AG04449 (cell line): ENCODE results near the gene FBXO10.

ENCODE experiments used
- CTCF ChIA-PET: fragments of 350-600 bp; formaldehyde crosslinking; extraction: SDS; loops from one replicate; lab custom pipeline; 2021; ENCODE audit warnings: antibody characterized with exemption; lab: Yijun Ruan, JAX
- POLR2A ChIA-PET: fragments of 400-600, 350-600 bp; formaldehyde crosslinking; extraction: SDS; loops from one replicate; lab custom pipeline; 2020; ENCODE audit warnings: antibody characterized with exemption, inconsistent platforms; lab: Yijun Ruan, JAX
- DNase-seq: peaks from one replicate; pipeline ENCODE4 v3.0.0-alpha.2; 2010; ENCODE audit warnings: low read depth, low spot score
- H3K4me3 ChIP-seq: 2 replicates; pipeline ENCODE4 v1.5.1; 2011; ENCODE audit warnings: low read depth, mild to moderate bottlenecking, control low read depth, low read length
- TF ChIP-seq, protein P1 (sequence below): IDR thresholded peaks from one replicate; pipeline ENCODE4 v1.5.1; 2011; ENCODE audit warnings: mild to moderate bottlenecking, moderate library complexity, low read length, control low read depth, inconsistent platforms; ENCODE audit not compliant: insufficient read depth; ENCODE audit errors: missing control alignments

Gene FBXO10

DNA sequence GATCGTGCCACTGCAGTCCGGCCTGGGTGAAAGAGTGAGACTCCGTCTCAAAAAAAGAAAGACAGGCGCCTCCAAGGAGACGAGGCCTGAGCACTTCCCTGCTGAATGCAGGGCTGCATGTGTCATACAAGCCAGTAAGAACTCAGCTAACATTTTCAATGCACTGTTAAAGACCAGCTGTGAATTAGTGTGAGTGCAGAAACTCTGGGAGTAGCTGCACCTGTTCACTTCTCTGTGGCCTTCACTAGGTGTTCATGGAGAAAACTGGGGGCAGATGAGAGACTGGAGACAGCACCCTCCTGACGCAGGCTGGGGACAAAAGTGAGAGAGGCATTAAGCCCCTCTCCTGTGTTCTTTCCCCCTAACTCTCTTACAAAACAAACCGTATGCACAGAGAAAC, 41.8 kb downstream of the FBXO10 start:
- ChIA-PET CTCF (no interaction called here), POLR2A (no interaction called here)
- H3K4me3 ChIP-seq, result no peak overlapping the region
- TF ChIP-seq, protein P1, sequence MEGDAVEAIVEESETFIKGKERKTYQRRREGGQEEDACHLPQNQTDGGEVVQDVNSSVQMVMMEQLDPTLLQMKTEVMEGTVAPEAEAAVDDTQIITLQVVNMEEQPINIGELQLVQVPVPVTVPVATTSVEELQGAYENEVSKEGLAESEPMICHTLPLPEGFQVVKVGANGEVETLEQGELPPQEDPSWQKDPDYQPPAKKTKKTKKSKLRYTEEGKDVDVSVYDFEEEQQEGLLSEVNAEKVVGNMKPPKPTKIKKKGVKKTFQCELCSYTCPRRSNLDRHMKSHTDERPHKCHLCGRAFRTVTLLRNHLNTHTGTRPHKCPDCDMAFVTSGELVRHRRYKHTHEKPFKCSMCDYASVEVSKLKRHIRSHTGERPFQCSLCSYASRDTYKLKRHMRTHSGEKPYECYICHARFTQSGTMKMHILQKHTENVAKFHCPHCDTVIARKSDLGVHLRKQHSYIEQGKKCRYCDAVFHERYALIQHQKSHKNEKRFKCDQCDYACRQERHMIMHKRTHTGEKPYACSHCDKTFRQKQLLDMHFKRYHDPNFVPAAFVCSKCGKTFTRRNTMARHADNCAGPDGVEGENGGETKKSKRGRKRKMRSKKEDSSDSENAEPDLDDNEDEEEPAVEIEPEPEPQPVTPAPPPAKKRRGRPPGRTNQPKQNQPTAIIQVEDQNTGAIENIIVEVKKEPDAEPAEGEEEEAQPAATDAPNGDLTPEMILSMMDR, result no peak
- DNase-seq, result no peak

DNA sequence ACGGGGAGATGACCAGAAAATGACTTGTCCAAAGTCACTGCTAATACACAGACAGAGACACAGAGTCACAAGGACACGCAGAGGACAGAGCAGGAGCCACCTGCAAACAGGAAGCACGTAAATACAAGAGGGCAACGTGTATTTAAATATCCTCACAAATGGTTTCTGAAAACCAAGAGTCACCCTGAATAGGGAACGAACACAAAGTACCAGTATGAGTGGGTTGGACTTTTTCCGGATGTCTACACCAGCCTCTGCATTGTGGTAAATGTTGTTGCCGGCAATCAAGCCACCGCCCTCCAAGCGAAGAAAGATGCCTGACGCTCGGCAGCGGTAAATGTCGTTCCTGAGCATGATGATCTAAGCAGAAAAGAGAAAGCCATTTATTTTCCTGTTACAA, 44.5 kb downstream of the FBXO10 start:
- POLR2A ChIA-PET, result no interaction called here
- DNase-seq, result no peak
- CTCF ChIA-PET, result no interaction called here
- TF ChIP-seq, protein P1, result no peak
- no peak overlapping the region for H3K4me3 ChIP-seq

DNA sequence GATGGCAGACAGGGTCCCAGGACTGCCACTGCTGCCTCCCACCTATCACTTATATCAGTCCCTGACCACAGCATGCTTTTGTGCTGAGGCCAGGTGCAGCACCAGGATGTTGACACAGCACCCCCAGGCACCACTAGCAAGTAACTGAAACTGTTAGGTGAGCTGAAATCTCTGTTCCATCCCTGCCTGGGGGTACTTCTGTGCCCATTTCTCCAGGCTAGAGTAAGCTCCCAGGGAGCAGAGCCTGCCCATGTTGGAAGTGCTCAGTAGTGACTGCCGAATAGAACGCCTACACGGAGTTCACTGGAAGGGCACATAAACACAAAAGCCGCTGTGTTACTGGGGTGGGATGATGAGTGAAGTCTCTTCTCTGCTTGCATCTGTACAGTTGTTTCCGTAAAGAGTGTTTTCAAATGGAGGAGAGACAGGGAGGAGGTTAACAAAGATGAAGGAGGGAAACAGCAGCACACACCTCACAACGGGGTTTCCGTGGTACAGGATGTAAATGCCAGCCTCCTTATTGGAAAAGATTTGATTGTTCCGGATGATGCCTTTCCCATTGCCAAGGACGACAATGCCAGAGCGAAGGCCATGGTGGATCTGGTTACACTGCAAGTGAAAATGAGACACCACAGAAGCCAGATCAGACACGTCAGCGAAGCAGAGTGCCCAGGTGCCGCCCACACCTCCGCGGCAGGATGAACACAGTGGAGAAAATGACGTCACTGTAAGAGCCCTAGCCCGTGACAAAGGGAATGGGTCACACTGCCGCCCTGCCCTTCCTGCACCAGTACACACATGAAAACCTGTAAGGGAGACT, 47.3 kb downstream of the FBXO10 start:
- TF ChIP-seq, protein P1, result no peak
- POLR2A ChIA-PET, result no interaction called here
- CTCF ChIA-PET, result no interaction called here
- DNase-seq, result no peak
- H3K4me3 ChIP-seq, result no peak overlapping the region

DNA sequence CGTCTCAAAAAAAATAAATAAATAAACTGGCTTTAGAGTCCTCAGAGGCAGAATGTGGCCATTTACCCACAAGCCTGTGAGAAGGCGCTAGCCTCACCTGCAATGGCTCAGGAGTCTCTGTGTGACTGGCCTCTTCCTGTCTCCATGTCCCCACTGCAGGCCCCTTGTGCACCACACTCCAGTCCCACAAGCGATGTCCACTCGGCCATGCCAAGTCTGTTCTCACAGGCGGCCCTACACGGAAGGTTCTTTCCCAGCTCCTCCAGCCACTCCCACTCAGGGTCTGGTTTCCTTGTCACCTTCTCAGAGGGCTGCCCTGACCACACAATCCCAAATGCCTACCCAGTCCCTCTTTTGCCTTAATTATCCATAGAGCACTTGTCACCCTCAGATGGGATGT, 52.3 kb downstream of the FBXO10 start:
- ChIA-PET CTCF (no interaction called here), POLR2A (no interaction called here)
- TF ChIP-seq, protein P1, result no peak
- no peak overlapping the region for H3K4me3 ChIP-seq
- no peak for DNase-seq

DNA sequence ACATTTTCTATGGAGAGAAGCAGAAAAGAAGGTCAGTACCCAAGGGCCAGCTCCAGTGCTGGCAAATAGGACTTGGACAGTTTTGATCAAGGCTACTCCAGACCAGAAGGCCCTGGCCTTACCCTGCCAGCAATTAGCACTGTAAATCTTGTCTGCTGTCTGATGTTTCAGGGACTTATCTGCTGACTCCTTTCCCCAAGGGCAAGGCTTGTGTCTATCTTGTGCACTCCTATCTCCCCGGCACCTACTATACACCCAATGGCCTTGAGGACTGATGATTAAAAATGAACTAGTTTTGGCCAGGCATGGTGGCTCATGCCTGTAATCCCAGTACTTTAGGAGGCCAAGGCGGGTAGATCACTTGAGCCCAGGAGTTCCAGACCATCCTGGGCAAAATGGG, 53.2 kb downstream of the FBXO10 start:
- H3K4me3 ChIP-seq, result no peak overlapping the region
- ChIA-PET CTCF (no interaction called here), POLR2A (no interaction called here)
- TF ChIP-seq, protein P1, result no peak
- no peak for DNase-seq

DNA sequence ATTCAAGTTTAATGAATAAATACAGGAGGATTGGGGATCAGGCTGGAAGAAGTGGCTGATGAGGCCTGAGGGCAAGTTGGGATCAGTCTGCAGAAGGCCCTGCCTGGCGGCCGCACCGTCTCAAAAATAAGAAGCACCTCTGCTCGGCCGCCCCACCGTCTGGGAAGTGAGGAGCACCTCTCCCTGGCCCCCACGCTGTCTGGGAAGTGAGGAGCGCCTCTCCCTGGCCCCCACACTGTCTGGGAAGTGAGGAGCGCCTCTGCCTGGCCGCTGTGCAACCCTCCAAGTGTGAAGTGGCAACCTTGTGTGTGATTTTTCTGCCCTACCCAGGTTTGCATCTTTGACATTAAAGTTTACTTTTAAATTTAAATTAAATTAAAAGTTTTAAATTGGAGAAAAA, 55.1 kb downstream of the FBXO10 start:
- no peak overlapping the region for H3K4me3 ChIP-seq
- POLR2A ChIA-PET, result no interaction called here
- TF ChIP-seq, protein P1, result no peak
- CTCF ChIA-PET, result no interaction called here
- DNase-seq, result no peak
